GM12878 (cell line): ENCODE measurements around the gene NUDT1. TPM values are rescaled to one million over a fixed set of nuclear protein-coding genes. Genes with fewer than 3 reads are reported as not detected.
A peak's percentile ranks its signal among the peaks of the same experiment; 100 is the strongest.

Source experiments
- ATF2 ChIP-seq: IDR thresholded peaks from 2 replicates; pipeline ENCODE4 v1.6.1; 2012; ENCODE audit warnings: low read length, inconsistent platforms
- BHLHE40 ChIP-seq, 2 experiments: fragments of 450-650 bp in 1 of 2; IDR thresholded peaks; 2 replicates each; pipeline ENCODE4 v1.6.1; 2011 to 2017; ENCODE audit warnings: low read depth in 2 of 2, borderline replicate concordance in 1 of 2, improper control_type of control experiment in 1 of 2, low read length in 1 of 2, mild to moderate bottlenecking in 1 of 2
- CBX5 ChIP-seq: sonication (generic); IDR thresholded peaks from 2 replicates; pipeline ENCODE4 v1.6.1; 2016; ENCODE audit warnings: low read depth, moderate library complexity, mild to moderate bottlenecking, inconsistent platforms
- CHD2 ChIP-seq: IDR thresholded peaks from 2 replicates; pipeline ENCODE4 v1.6.1; 2011; ENCODE audit warnings: low read depth, low read length, improper control_type of control experiment, borderline replicate concordance
- CHD4 ChIP-seq: fragments of 200-600 bp; sonication (generic); IDR thresholded peaks from 2 replicates; pipeline ENCODE4 v1.6.1; 2016; ENCODE audit warnings: mild to moderate bottlenecking
- CTCF ChIP-seq, 3 experiments: IDR thresholded peaks in 2 of 3; conservative IDR thresholded peaks in 1 of 3; 2 replicates each; pipeline ENCODE4 v1.5.1; 2011; ENCODE audit warnings: low read depth in 3 of 3, low read length in 3 of 3, mild to moderate bottlenecking in 3 of 3, control low read depth in 2 of 3, moderate library complexity in 2 of 3, inconsistent platforms in 1 of 3, mixed read lengths in 1 of 3; ENCODE audit not compliant: control insufficient read depth in 2 of 3, insufficient read depth in 1 of 3; ENCODE audit errors: extremely low read depth in 1 of 3
- EP300 ChIP-seq, 2 experiments: fragments of 150-350 bp in 1 of 2; IDR thresholded peaks; 2 replicates each; pipeline ENCODE4 v1.6.1; 2011 to 2012; ENCODE audit warnings: low read depth in 2 of 2, low read length in 2 of 2, borderline replicate concordance in 1 of 2, improper control_type of control experiment in 1 of 2, inconsistent platforms in 1 of 2; ENCODE audit not compliant: control insufficient read depth in 1 of 2
- ETV6 ChIP-seq, 2 experiments: fragments of 450-650 bp in 1 of 2; IDR thresholded peaks in 1 of 2; conservative IDR thresholded peaks in 1 of 2; 2 replicates each; pipeline ENCODE4 v1.6.1; 2014; ENCODE audit warnings: antibody characterized with exemption in 1 of 2, borderline replicate concordance in 1 of 2, low read depth in 1 of 2, mild to moderate bottlenecking in 1 of 2, moderate library complexity in 1 of 2
- GATAD2B ChIP-seq: fragments of 450-650 bp; conservative IDR thresholded peaks from 2 replicates; pipeline ENCODE4 v1.6.1; 2017; ENCODE audit warnings: low read depth, mild to moderate bottlenecking, moderate library complexity
- MXI1 ChIP-seq: fragments of 150-350 bp; IDR thresholded peaks from 2 replicates; pipeline ENCODE4 v1.6.1; 2011; ENCODE audit warnings: low read depth, mild to moderate bottlenecking, inconsistent platforms, low read length, improper control_type of control experiment
- MYB ChIP-seq: fragments of 150-350 bp; IDR thresholded peaks from 2 replicates; pipeline ENCODE4 v1.6.1; 2014; ENCODE audit warnings: mild to moderate bottlenecking, low read depth, low read length, borderline replicate concordance
- MYC ChIP-seq: IDR thresholded peaks from 2 replicates; pipeline ENCODE4 v1.6.1; 2011; ENCODE audit warnings: mild to moderate bottlenecking, low read length, moderate library complexity, inconsistent platforms; ENCODE audit not compliant: insufficient read depth, insufficient replicate concordance, insufficient read length, severe bottlenecking
- NBN ChIP-seq: fragments of 450-650 bp; IDR thresholded peaks from 2 replicates; pipeline ENCODE4 v1.6.1; 2016
- POLR2AphosphoS2 ChIP-seq: IDR thresholded peaks from 2 replicates; pipeline ENCODE4 v1.6.1; 2011; ENCODE audit warnings: low read depth, mild to moderate bottlenecking, low read length, improper control_type of control experiment, moderate library complexity
- SKIL ChIP-seq: fragments of 450-650 bp; IDR thresholded peaks from 2 replicates; pipeline ENCODE4 v1.6.1; 2017; ENCODE audit warnings: mild to moderate bottlenecking, low read depth, inconsistent platforms; ENCODE audit not compliant: poor library complexity, severe bottlenecking
- TBL1XR1 ChIP-seq: IDR thresholded peaks from 2 replicates; pipeline ENCODE4 v1.6.1; 2012; ENCODE audit warnings: low read depth, low read length, improper control_type of control experiment
- TCF3 ChIP-seq: IDR thresholded peaks from 2 replicates; pipeline ENCODE4 v1.6.1; 2012; ENCODE audit warnings: low read depth, mild to moderate bottlenecking, low read length, borderline replicate concordance; ENCODE audit not compliant: insufficient read depth
- USF1 ChIP-seq: IDR thresholded peaks from 2 replicates; pipeline ENCODE4 v1.6.1; 2011; ENCODE audit warnings: borderline replicate concordance, low read depth, mild to moderate bottlenecking, moderate library complexity, mixed read lengths, low read length; ENCODE audit not compliant: insufficient read depth; ENCODE audit errors: extremely low read length
- YY1 ChIP-seq: IDR thresholded peaks from 2 replicates; pipeline ENCODE4 v1.6.1; 2011; ENCODE audit warnings: low read depth, mild to moderate bottlenecking, low read length
- polyA plus RNA-seq, 11 experiments: library from polyadenylated mRNA; depleted of rRNA in 4 of 11; unstranded in 6 of 11; stranded (reverse) in 5 of 11; fragments of >200 nt; fragmentation: Nextera tagmentation in 4 of 11; fragmentation: Illumina TruSeq in 1 of 11; extraction: Ambion mirVana in 4 of 11; extraction: Trizol in 1 of 11; gene quantifications; 1 replicate in 1 of 11; 2 replicates in 10 of 11; pipeline versions ENCODE4 v1.2.1 to v1.2.3, GENCODE V29; 2011 to 2016; ENCODE audit warnings: inconsistent platforms in 2 of 11, missing spikeins in 2 of 11, low read depth in 1 of 11
- total RNA-seq, 4 experiments: library from RNA; depleted of rRNA in 3 of 4; stranded (reverse); fragments of >200 nt in 3 of 4; fragmentation: Illumina TruSeq in 1 of 4; extraction: Trizol in 1 of 4; gene quantifications; 2 replicates each; pipeline versions ENCODE4 v1.2.1 to v1.2.3, GENCODE V29; 2013 to 2021

NUDT1 gene
- total and polyA plus RNA-seq, 10 of the 15 experiments (the other 5 are each of a cell fraction or from before 2014, with no cell fraction given), result 7.7 to 122 (median 59.2) TPM

- no peak for TF ChIP-seq SKIL
- TF ChIP-seq CBX5, result no peak
- TF ChIP-seq CHD2, result no peak
- TF ChIP-seq POLR2AphosphoS2, result no peak
- TF ChIP-seq YY1, result no peak
- no peak for TF ChIP-seq TBL1XR1
- peak; percentile 57; the same call in 1 of the 2 replicates for TF ChIP-seq MXI1
- TF ChIP-seq USF1, result peak; percentile 84
- no peak for TF ChIP-seq TCF3
- 0 out of 2 replicates have a peak, but pooled peaks have one; percentile 26 for TF ChIP-seq NBN
- TF ChIP-seq MYC, result no peak
- no peak for TF ChIP-seq CHD4
- TF ChIP-seq MYB, result no peak
- no peak for TF ChIP-seq GATAD2B
- no peak for TF ChIP-seq ETV6 (conservative IDR thresholded peaks at IDR 0.05 in 1 of 2, IDR thresholded peaks at IDR 0.05 in 1 of 2; ENCODE audit: borderline replicate concordance in 1 of 2, low read depth in 1 of 2)
- TF ChIP-seq ATF2, result no peak
- TF ChIP-seq CTCF (IDR thresholded peaks at IDR 0.05 in 2 of 3, conservative IDR thresholded peaks at IDR 0.05 in 1 of 3; ENCODE audit: control insufficient read depth in 2 of 3, extremely low read depth in 1 of 3, insufficient read depth in 1 of 3, low read depth in 3 of 3, low read length in 3 of 3), result peak in 2 of 3 experiments; percentile 12 to 54; a peak in 2 of 6 replicates
- TF ChIP-seq BHLHE40 (IDR thresholded peaks at IDR 0.05; ENCODE audit: borderline replicate concordance in 1 of 2, low read depth in 2 of 2, low read length in 1 of 2), result peak; percentile 17 to 31; a peak in 3 of 4 replicates
- 0 out of 4 replicates have a peak, but pooled peaks of 1 of the 2 experiments have one; percentile 13 for TF ChIP-seq EP300 (IDR thresholded peaks at IDR 0.05; ENCODE audit: borderline replicate concordance in 1 of 2, control insufficient read depth in 1 of 2, low read depth in 2 of 2, low read length in 2 of 2)
Observed at GRCh38 chr7:2248984-2249694, 7.1 kb downstream of the NUDT1 start (continued).
